ENCODE data around the gene RGS3.

RGS3 gene

GRCh38 chr9:113507256-113507655 is 43.7 kb downstream of the RGS3 start:
- Mint-ChIP-seq H3K27ac (no peak overlapping the region), H3K4me1 (ENCODE audit: low read depth) (peaks cover 23% of the 10 kb centered on the region), H3K36me3 (ENCODE audit: low read depth) (no peaks in the 10 kb centered on the region), H3K9me3 (no peaks in the 10 kb centered on the region), H3K27me3 (no peaks in the 10 kb centered on the region), H3K4me3 (no peak overlapping the region)

GRCh38 chr9:113508111-113508749 is 44.7 kb downstream of the RGS3 start:
- Mint-ChIP-seq H3K27me3 (no peaks in the 10 kb centered on the region), H3K4me1 (ENCODE audit: low read depth) (peaks cover 28% of the 10 kb centered on the region), H3K36me3 (ENCODE audit: low read depth) (no peaks in the 10 kb centered on the region), H3K4me3 (no peak overlapping the region), H3K9me3 (no peaks in the 10 kb centered on the region), H3K27ac (no peak overlapping the region)

GRCh38 chr9:113509463-113509862 is 45.9 kb downstream of the RGS3 start:
- Mint-ChIP-seq H3K27ac (no peak overlapping the region), H3K9me3 (no peaks in the 10 kb centered on the region), H3K4me3 (no peak overlapping the region), H3K4me1 (ENCODE audit: low read depth) (peaks cover 41% of the 10 kb centered on the region), H3K27me3 (no peaks in the 10 kb centered on the region), H3K36me3 (ENCODE audit: low read depth) (no peaks in the 10 kb centered on the region)

- H3K4me1 Mint-ChIP-seq (ENCODE audit: low read depth) = peaks cover 53% of the 10 kb centered on the region
- no peak overlapping the region for H3K4me3 Mint-ChIP-seq
- H3K9me3 Mint-ChIP-seq = no peaks in the 10 kb centered on the region
- no peaks in the 10 kb centered on the region for H3K36me3 Mint-ChIP-seq (ENCODE audit: low read depth)
- no peaks in the 10 kb centered on the region for H3K27me3 Mint-ChIP-seq
- peak overlapping the region; percentile 97 for H3K27ac Mint-ChIP-seq
These were observed 47.6 kb downstream of the RGS3 start for GRCh38 chr9:113511047-113511521.

GRCh38 chr9:113511856-113512761 is 48.6 kb downstream of the RGS3 start:
- H3K9me3 Mint-ChIP-seq = no peaks in the 10 kb centered on the region
- no peaks in the 10 kb centered on the region for H3K36me3 Mint-ChIP-seq (ENCODE audit: low read depth)
- H3K27me3 Mint-ChIP-seq = no peaks in the 10 kb centered on the region
- peak overlapping the region; percentile 97 for H3K27ac Mint-ChIP-seq
- peaks cover 63% of the 10 kb centered on the region for H3K4me1 Mint-ChIP-seq (ENCODE audit: low read depth)
- peak overlapping the region; percentile 71 for H3K4me3 Mint-ChIP-seq

- Mint-ChIP-seq H3K27me3 (no peaks in the 10 kb centered on the region), H3K36me3 (ENCODE audit: low read depth) (no peaks in the 10 kb centered on the region), H3K4me1 (ENCODE audit: low read depth) (peaks cover 71% of the 10 kb centered on the region), H3K4me3 (peak overlapping the region; percentile 56), H3K27ac (peak overlapping the region; percentile 97), H3K9me3 (no peaks in the 10 kb centered on the region)
These were observed 49.6 kb downstream of the RGS3 start for GRCh38 chr9:113513111-113513510.

- Mint-ChIP-seq H3K27me3 (no peaks in the 10 kb centered on the region), H3K4me1 (ENCODE audit: low read depth) (peaks cover 75% of the 10 kb centered on the region), H3K27ac (peak overlapping the region; percentile 97), H3K36me3 (ENCODE audit: low read depth) (peaks cover 2% of the 10 kb centered on the region), H3K9me3 (no peaks in the 10 kb centered on the region), H3K4me3 (peak overlapping the region; percentile 56)
These were observed 50.0 kb downstream of the RGS3 start for GRCh38 chr9:113513536-113513935.

- Mint-ChIP-seq H3K9me3 (no peaks in the 10 kb centered on the region), H3K4me3 (no peak overlapping the region), H3K4me1 (ENCODE audit: low read depth) (peaks cover 80% of the 10 kb centered on the region), H3K27me3 (no peaks in the 10 kb centered on the region), H3K36me3 (ENCODE audit: low read depth) (peaks cover 7% of the 10 kb centered on the region), H3K27ac (peak overlapping the region; percentile 12)
These were observed 50.5 kb downstream of the RGS3 start for GRCh38 chr9:113514061-113514460.

GRCh38 chr9:113514748-113515147 is 51.2 kb downstream of the RGS3 start:
- Mint-ChIP-seq H3K36me3 (ENCODE audit: low read depth) (peaks cover 14% of the 10 kb centered on the region), H3K4me3 (no peak overlapping the region), H3K27ac (no peak overlapping the region), H3K27me3 (no peaks in the 10 kb centered on the region), H3K4me1 (ENCODE audit: low read depth) (peaks cover 87% of the 10 kb centered on the region), H3K9me3 (no peaks in the 10 kb centered on the region)

- no peak overlapping the region for H3K4me3 Mint-ChIP-seq
- no peaks in the 10 kb centered on the region for H3K27me3 Mint-ChIP-seq
- H3K9me3 Mint-ChIP-seq = no peaks in the 10 kb centered on the region
- peaks cover 22% of the 10 kb centered on the region for H3K36me3 Mint-ChIP-seq (ENCODE audit: low read depth)
- H3K4me1 Mint-ChIP-seq (ENCODE audit: low read depth) = peaks cover 92% of the 10 kb centered on the region
- peak overlapping the region; percentile 47 for H3K27ac Mint-ChIP-seq
These were observed 52.3 kb downstream of the RGS3 start for GRCh38 chr9:113515862-113516261.

- Mint-ChIP-seq H3K27me3 (no peaks in the 10 kb centered on the region), H3K9me3 (no peaks in the 10 kb centered on the region), H3K27ac (peak overlapping the region; percentile 91), H3K36me3 (ENCODE audit: low read depth) (peaks cover 28% of the 10 kb centered on the region), H3K4me3 (peak overlapping the region; percentile 92), H3K4me1 (ENCODE audit: low read depth) (peaks cover 92% of the 10 kb centered on the region)
These were observed 53.5 kb downstream of the RGS3 start for GRCh38 chr9:113516840-113517577.

- peaks cover 35% of the 10 kb centered on the region for H3K36me3 Mint-ChIP-seq (ENCODE audit: low read depth)
These were observed 56.0 kb downstream of the RGS3 start for GRCh38 chr9:113519426-113520108.

GRCh38 chr9:113520109-113520642 is 56.6 kb downstream of the RGS3 start:
- H3K27ac Mint-ChIP-seq = peak overlapping the region; percentile 91
- H3K9me3 Mint-ChIP-seq = no peaks in the 10 kb centered on the region
- peaks cover 93% of the 10 kb centered on the region for H3K4me1 Mint-ChIP-seq (ENCODE audit: low read depth)
- H3K36me3 Mint-ChIP-seq (ENCODE audit: low read depth) = peaks cover 41% of the 10 kb centered on the region
- no peaks in the 10 kb centered on the region for H3K27me3 Mint-ChIP-seq
- H3K4me3 Mint-ChIP-seq = peak overlapping the region; percentile 92

More at GRCh38 chr9:113519426-113520108, 56.0 kb downstream of the RGS3 start:
- Mint-ChIP-seq H3K27me3 (no peaks in the 10 kb centered on the region), H3K4me1 (ENCODE audit: low read depth) (peaks cover 92% of the 10 kb centered on the region), H3K4me3 (peak overlapping the region; percentile 92), H3K9me3 (no peaks in the 10 kb centered on the region), H3K27ac (peak overlapping the region; percentile 91)

GRCh38 chr9:113521693-113522255 is 58.2 kb downstream of the RGS3 start:
- H3K27ac Mint-ChIP-seq = no peak overlapping the region
- H3K4me3 Mint-ChIP-seq = peak overlapping the region; percentile 67

More at GRCh38 chr9:113521693-113522255, 58.2 kb downstream of the RGS3 start:
- H3K9me3 Mint-ChIP-seq = no peaks in the 10 kb centered on the region
- peaks cover 96% of the 10 kb centered on the region for H3K4me1 Mint-ChIP-seq (ENCODE audit: low read depth)
- peaks cover 55% of the 10 kb centered on the region for H3K36me3 Mint-ChIP-seq (ENCODE audit: low read depth)
- no peaks in the 10 kb centered on the region for H3K27me3 Mint-ChIP-seq

Data from stimulated activated naive CD8-positive, alpha-beta T cell treated with anti-CD3 and anti-CD28 coated beads, Interleukin-15, Interleukin-2, amounts not matched to agents 100 ng/mL and 50 ng/mL, for 24 hours (primary cell).